Measurements from ENCODE around the gene IGFL3. TPM values are rescaled to one million over a fixed set of nuclear protein-coding genes. Genes with fewer than 3 reads are reported as not detected.
"Not testable (repeated sequence)": the region's sequence is repeated elsewhere in the genome, so short reads cannot be mapped to it uniquely, and the experiment has no call there.

The IGFL3 gene
- not detected in 2 replicates for total RNA-seq

DNA sequence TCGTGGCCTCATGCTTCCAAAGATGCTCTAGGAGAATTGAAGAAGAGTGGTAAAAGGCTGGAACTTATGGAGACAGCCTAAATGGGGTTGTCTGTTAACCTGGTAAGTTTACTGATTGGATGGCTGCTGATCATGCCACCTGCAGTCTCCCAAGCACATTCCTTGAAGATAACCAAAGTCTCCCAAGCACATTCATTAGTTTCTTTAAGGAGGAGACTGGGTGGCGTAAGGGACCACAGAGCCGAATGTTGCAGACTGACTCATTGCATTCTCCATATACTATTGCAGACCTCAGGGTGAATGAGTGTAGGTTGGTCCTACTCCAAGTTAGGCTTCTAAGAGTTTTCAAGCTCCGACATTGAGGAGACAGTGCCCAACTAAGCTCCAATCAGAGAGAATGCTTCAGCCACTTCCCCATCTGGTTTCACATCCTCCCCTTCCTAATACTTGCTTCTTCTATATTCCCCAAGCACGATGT lies at the start of gene IGFL3:
Gene IGFL3 (minus strand): TSS at position 51 of the 478 bp plus-strand sequence. CDS start 39 bp downstream, at position 12.
- no peaks in the 10 kb centered on the region for H3K36me3 Mint-ChIP-seq (ENCODE audit: low read depth)
- H3K9me3 Mint-ChIP-seq = no peaks in the 10 kb centered on the region
- peaks cover 20% of the 10 kb centered on the region for H3K27me3 Mint-ChIP-seq (ENCODE audit: insufficient read depth)
- no peak within 1 kb of the TSS for H3K4me3 Mint-ChIP-seq
- H3K4me1 Mint-ChIP-seq (ENCODE audit: low read depth) = no peaks in the 10 kb centered on the region
- no peak within 1 kb of the TSS for H3K27ac Mint-ChIP-seq
- DNase-seq (ENCODE audit: low spot score) = no peak
- intact Hi-C loops (cut with micrococcal nuclease) = no loop called here

DNA sequence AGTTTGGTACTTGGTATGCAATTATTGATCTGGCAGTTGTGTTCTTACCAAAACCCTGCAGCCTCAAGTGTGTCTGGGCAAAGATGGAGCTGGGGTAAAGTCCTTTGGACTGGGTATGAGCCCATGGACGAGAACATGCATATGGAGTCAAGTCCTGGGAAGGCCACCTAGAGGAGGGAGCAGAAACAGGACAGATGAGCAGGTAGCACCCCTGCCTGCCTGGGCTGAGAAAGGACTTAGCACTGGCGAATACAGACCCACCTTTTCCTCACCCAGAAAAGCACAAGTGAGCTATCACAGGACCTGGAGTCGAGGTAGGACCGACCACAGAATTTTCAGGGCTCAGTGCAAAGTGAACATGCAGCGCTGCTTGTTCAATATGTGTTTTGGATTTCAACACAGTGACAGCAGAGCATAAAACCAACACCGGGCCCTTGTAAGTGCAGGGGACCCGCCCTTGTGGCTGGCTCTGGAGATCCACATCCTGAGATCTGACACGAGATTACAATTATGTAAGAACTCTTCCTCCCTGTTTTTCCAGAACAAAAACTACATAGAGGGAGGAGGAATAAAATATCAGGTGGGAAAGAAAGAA lies 49.5 kb upstream of the IGFL3 start:
- Mint-ChIP-seq H3K9me3 (no peaks in the 10 kb centered on the region), H3K4me1 (ENCODE audit: low read depth) (no peaks in the 10 kb centered on the region), H3K36me3 (ENCODE audit: low read depth) (no peaks in the 10 kb centered on the region), H3K27ac (no peak overlapping the region), H3K4me3 (no peak overlapping the region), H3K27me3 (ENCODE audit: insufficient read depth) (peaks cover 20% of the 10 kb centered on the region)
- intact Hi-C loops (cut with micrococcal nuclease) = no loop called here
- DNase-seq (ENCODE audit: low spot score) = no peak

DNA sequence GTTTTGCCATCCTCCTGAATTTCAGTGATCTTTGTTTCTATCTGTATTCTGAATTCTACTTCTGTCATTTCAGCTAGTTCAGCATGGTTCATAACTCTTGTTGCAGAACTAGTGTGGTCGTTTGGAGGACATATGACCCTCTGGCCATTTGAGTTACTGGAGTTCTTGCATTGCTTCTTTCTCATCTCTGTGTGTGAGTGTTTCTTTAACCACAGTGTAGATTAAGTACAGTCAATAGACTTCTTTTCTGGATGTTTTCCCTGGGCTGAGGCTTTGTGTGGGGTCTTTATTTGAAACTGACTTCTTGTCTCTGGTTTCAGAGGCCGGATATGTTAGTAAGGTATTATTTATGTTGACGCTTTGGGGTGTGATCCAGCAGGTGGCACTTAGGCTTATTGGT lies 38.2 kb upstream of the IGFL3 start:
- no peak for DNase-seq (ENCODE audit: low spot score)
- Mint-ChIP-seq H3K4me3 (no peak overlapping the region), H3K27me3 (ENCODE audit: insufficient read depth) (peaks cover 2% of the 10 kb centered on the region), H3K36me3 (ENCODE audit: low read depth) (no peaks in the 10 kb centered on the region), H3K4me1 (ENCODE audit: low read depth) (no peaks in the 10 kb centered on the region), H3K27ac (no peak overlapping the region), H3K9me3 (peaks cover 9% of the 10 kb centered on the region)
- intact Hi-C loops (cut with micrococcal nuclease) = no loop called here

DNA sequence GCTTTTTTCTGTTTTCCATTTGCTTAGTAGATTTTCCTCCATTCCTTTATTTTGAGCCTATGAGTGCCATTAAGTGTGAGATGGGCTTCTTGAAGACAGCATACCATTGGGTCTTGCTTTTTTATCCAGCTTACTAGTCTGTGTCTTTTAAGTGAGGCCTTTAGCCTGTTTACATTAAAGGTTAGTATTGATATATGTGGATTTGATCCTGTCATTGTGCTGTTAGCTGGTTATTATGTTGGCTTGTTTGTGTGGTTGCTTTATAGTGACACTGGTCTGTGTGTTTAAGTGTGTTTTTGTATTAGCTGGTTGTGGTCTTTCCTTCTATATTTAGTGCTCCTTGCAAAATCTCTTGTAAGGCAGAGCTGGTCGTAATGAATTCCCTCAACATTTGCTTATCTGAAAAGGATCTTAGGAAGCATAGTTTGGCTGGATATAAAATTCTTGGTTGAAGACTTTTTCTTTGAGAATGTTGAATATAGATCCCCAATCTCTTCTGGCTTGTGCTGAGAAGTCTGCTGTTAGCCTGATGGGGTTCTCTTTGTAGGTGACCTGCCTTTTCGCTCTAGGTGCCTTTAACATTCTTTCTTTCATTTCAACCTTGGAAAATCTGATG lies 37.3 kb upstream of the IGFL3 start:
- H3K4me3 Mint-ChIP-seq; H3K36me3 Mint-ChIP-seq (ENCODE audit: low read depth); H3K9me3 Mint-ChIP-seq; intact Hi-C loops (cut with micrococcal nuclease); H3K4me1 Mint-ChIP-seq (ENCODE audit: low read depth); DNase-seq (ENCODE audit: low spot score); H3K27ac Mint-ChIP-seq: not testable (repeated sequence)
- H3K27me3 Mint-ChIP-seq (ENCODE audit: insufficient read depth) = peaks cover 11% of the 10 kb centered on the region

DNA sequence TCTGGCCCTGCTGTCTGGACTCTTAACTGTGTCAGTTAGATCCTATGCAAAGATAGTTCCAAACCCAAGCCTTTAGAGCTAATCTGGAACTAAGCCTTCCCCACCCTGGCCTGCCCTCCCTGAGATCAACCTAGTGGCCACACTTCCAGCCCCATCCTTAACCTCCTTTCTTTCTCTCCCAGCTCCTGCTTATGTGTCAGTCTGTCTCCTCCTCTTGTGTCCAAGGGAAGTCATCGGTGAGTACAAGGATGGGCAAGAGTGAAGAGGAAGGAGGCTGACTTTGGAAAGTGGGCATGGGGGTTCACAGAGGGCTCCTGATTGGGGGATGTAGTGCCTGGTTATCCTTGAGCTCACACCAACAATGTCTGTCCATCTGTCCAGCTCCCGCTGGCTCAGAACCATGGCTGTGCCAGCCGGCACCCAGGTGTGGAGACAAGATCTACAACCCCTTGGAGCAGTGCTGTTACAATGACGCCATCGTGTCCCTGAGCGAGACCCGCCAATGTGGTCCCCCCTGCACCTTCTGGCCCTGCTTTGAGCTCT lies 35.8 kb upstream of the IGFL3 start:
- H3K36me3 Mint-ChIP-seq (ENCODE audit: low read depth) = no peaks in the 10 kb centered on the region
- peaks cover 9% of the 10 kb centered on the region for H3K9me3 Mint-ChIP-seq
- no peak for DNase-seq (ENCODE audit: low spot score)
- H3K27me3 Mint-ChIP-seq (ENCODE audit: insufficient read depth) = peaks cover 11% of the 10 kb centered on the region
- H3K4me3 Mint-ChIP-seq = no peak overlapping the region
- H3K4me1 Mint-ChIP-seq (ENCODE audit: low read depth) = no peaks in the 10 kb centered on the region
- intact Hi-C loops (cut with micrococcal nuclease) = no loop called here
- no peak overlapping the region for H3K27ac Mint-ChIP-seq

DNA sequence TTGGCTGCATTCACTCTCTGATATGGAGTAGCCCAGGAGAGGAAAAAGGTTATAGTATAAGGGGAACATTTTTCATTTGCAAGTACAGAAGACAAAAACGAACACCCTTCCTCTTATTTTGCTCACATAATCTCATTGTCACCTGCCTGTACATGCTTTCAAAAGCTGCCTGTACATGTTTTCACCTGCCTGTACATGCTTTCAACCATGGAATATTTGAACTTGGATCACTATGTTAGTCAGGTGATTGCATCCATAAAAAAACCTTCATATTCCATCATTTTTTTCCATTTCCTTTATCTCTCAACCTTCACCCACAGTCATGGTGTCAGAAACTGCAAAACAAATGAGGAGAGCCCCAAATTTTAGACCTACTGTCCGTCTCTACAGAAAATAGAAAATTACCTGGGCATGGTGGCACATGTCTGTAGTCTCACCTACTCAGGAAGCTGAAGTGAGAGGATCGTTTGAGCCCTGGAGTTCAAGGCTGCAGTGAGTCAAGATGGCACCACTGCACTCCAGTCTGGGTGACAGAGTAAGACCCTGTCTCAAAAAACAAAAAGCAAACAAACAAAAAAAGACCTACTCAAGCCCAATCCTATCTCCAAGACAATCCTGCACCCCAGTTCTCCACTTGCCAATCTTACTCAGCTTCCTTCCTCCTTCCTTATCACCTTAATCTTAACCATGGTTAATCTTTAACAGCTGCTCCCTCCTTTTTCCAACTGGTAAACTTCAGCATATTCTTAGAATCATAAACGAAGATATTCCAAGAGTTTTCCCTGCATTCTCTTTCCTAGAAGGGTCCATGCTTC lies 35.1 kb upstream of the IGFL3 start:
- DNase-seq (ENCODE audit: low spot score) = no peak
- peaks cover 11% of the 10 kb centered on the region for H3K27me3 Mint-ChIP-seq (ENCODE audit: insufficient read depth)
- H3K27ac Mint-ChIP-seq = no peak overlapping the region
- H3K4me3 Mint-ChIP-seq = no peak overlapping the region
- H3K36me3 Mint-ChIP-seq (ENCODE audit: low read depth) = no peaks in the 10 kb centered on the region
- peaks cover 9% of the 10 kb centered on the region for H3K9me3 Mint-ChIP-seq
- no peaks in the 10 kb centered on the region for H3K4me1 Mint-ChIP-seq (ENCODE audit: low read depth)
- intact Hi-C loops (cut with micrococcal nuclease) = no loop called here

DNA sequence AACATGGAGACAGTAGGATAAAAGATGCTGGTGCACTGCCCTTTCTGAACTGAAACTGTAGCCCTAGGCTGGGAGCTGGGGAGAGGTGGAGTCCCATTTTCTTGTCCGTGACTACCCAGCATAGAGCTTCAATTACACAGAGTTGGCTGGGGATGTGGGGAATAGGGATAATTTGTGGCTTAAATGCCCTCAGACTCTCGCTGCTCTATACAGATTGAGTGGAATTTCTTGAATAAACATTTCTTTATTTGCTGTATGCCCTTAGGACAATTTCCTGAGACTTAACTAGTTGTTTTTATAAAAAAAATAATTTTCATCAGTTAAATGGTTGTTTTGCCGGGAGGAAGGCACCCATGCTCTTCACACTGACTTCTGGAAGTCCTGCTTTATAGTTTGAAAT lies 30.7 kb upstream of the IGFL3 start:
- no peak for DNase-seq (ENCODE audit: low spot score)
- Mint-ChIP-seq H3K27ac (no peak overlapping the region), H3K27me3 (ENCODE audit: insufficient read depth) (peaks cover 22% of the 10 kb centered on the region), H3K4me3 (no peak overlapping the region), H3K36me3 (ENCODE audit: low read depth) (no peaks in the 10 kb centered on the region), H3K9me3 (no peaks in the 10 kb centered on the region), H3K4me1 (ENCODE audit: low read depth) (no peaks in the 10 kb centered on the region)
- intact Hi-C loops (cut with micrococcal nuclease) = no loop called here

DNA sequence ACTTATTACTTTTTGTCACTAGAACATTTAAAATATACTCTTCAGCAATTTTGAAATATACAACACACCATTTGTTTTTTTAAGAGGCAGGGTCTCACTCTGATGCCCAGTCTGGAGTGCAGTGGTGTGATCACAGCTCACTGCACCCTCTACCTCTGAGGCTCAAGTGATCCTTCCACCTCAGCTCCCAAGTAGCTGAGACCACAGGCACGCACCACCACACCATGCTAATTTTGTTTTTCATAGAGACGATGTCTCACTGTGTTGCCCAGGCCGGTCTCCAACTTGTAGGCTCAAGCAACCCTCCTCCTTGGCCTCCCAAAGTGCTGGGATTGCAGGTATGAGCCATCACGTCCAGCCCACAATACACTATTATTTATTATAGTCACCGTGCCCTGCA lies 26.1 kb upstream of the IGFL3 start:
- intact Hi-C loops (cut with micrococcal nuclease) = no loop called here
- no peaks in the 10 kb centered on the region for H3K36me3 Mint-ChIP-seq (ENCODE audit: low read depth)
- H3K27me3 Mint-ChIP-seq (ENCODE audit: insufficient read depth) = peaks cover 23% of the 10 kb centered on the region
- no peak overlapping the region for H3K4me3 Mint-ChIP-seq
- no peaks in the 10 kb centered on the region for H3K9me3 Mint-ChIP-seq
- no peak overlapping the region for H3K27ac Mint-ChIP-seq
- no peaks in the 10 kb centered on the region for H3K4me1 Mint-ChIP-seq (ENCODE audit: low read depth)
- no peak for DNase-seq (ENCODE audit: low spot score)

DNA sequence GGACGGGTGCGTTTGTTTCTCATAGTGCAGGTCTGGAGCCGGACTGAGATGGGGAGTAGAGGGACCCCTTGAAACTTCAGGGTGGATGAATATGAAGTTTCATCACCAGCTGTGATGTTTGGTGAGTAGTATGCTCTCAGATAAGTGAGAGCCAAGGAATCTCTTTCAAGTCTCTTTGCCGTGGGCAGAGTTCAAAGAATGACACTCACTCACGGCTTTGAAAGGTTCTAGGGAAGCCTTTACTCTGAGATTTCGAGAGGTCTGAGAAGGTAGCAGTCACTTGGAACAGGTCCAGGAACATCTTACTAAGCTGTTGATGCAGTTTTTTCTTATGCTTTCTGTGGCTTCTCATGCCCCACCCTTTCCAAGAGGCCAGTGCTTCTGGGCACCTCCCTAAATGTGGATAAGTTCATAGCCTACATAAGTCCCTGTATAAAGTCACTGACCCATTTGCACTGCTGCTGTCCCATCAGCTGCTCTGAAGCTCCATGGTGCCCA lies 23.4 kb upstream of the IGFL3 start, which contains the start of gene IGFL2:
Gene IGFL2 (plus strand): TSS at position 448 of the 498 bp plus-strand sequence. CDS start 41 bp downstream, at position 489.
- Mint-ChIP-seq H3K27me3 (ENCODE audit: insufficient read depth) (peaks cover 30% of the 10 kb centered on the region), H3K4me3 (no peak within 1 kb of the TSS), H3K4me1 (ENCODE audit: low read depth) (no peaks in the 10 kb centered on the region), H3K9me3 (no peaks in the 10 kb centered on the region), H3K27ac (no peak within 1 kb of the TSS), H3K36me3 (ENCODE audit: low read depth) (no peaks in the 10 kb centered on the region)
- no peak for DNase-seq (ENCODE audit: low spot score)
- intact Hi-C loops (cut with micrococcal nuclease) = no loop called here

DNA sequence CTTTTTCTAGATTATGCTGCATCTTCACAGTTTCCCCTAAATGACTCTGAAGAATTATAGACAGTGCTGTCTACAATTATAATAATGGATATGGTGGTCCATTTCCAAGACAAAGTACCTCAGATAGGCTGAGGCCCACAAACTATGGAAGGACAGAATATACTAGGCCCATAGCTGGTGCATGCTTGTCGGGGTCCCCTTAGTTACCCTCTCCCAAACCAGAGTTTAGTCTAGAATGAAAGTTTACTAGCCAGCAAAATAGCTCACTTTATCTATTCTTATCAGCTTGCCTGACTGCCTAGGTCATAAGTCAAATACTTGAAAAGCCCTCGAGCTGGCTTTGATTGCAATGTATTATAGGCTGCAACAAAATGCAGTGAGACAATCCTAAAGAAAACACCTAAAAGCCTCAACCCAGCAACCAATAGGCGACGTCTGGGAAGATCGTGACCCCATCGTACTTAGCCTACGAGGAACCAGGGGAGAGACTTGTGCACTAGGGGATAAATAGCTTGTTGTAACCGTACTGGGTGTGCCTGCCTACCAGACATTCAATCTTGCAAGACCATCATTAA lies 22.8 kb upstream of the IGFL3 start:
- Mint-ChIP-seq H3K4me1 (ENCODE audit: low read depth) (no peaks in the 10 kb centered on the region), H3K27ac (no peak overlapping the region), H3K36me3 (ENCODE audit: low read depth) (no peaks in the 10 kb centered on the region), H3K27me3 (ENCODE audit: insufficient read depth) (peaks cover 30% of the 10 kb centered on the region), H3K9me3 (no peaks in the 10 kb centered on the region), H3K4me3 (no peak overlapping the region)
- DNase-seq (ENCODE audit: low spot score) = no peak
- intact Hi-C loops (cut with micrococcal nuclease) = no loop called here

DNA sequence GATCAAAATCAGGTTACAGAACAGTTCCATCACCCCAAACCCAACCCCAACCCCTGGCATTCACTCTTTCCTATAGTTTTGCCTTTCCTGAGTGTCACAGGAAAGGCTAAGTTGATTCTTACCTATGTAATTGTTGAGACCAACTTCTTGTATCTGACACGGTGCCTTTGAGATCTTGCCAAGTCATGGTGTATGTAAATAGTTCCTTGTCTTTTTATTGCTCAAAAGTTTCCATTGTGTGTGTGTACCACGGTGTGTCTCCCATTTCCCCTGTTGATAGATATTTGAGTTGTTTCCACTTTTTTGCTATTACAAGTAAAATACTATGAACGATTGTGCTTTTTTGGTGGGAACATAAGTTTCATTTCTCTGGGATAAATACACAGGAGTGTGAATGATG lies 20.3 kb upstream of the IGFL3 start:
- no peaks in the 10 kb centered on the region for H3K36me3 Mint-ChIP-seq (ENCODE audit: low read depth)
- no peak overlapping the region for H3K4me3 Mint-ChIP-seq
- H3K27ac Mint-ChIP-seq = no peak overlapping the region
- H3K9me3 Mint-ChIP-seq = no peaks in the 10 kb centered on the region
- no peak for DNase-seq (ENCODE audit: low spot score)
- no peaks in the 10 kb centered on the region for H3K4me1 Mint-ChIP-seq (ENCODE audit: low read depth)
- H3K27me3 Mint-ChIP-seq (ENCODE audit: insufficient read depth) = peaks cover 25% of the 10 kb centered on the region
- intact Hi-C loops (cut with micrococcal nuclease) = no loop called here

DNA sequence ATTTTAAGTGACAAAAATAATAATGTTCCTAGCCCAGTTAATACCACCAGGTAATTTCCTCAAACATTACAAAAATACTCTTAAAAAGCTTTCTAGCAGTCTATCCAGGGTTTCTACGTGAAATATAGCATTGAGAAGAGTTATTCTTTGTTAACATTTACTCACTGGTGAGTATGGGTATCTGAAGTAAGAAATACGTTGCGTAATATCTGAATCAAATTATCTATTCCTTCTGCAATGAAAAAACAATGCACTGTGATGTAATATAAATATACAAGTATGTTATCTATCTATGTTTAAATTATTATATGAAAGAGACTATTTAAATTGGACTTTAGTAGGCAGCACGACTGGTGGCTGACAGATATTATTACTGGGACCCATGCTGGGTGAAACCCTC lies 17.8 kb upstream of the IGFL3 start:
- peaks cover 19% of the 10 kb centered on the region for H3K27me3 Mint-ChIP-seq (ENCODE audit: insufficient read depth)
- DNase-seq (ENCODE audit: low spot score) = no peak
- no peak overlapping the region for H3K27ac Mint-ChIP-seq
- H3K36me3 Mint-ChIP-seq (ENCODE audit: low read depth) = no peaks in the 10 kb centered on the region
- intact Hi-C loops (cut with micrococcal nuclease) = no loop called here
- H3K4me3 Mint-ChIP-seq = no peak overlapping the region
- H3K9me3 Mint-ChIP-seq = no peaks in the 10 kb centered on the region
- no peaks in the 10 kb centered on the region for H3K4me1 Mint-ChIP-seq (ENCODE audit: low read depth)
